ENCODE data around the gene HBG1. TPM values are rescaled to one million over a fixed set of nuclear protein-coding genes. Genes with fewer than 3 reads are reported as not detected.

Gene HBG1
- total RNA-seq, 4 donors from 2014 or later: not detected

GRCh38 chr11:5225480-5225871 is 24.2 kb downstream of the HBG1 start:
- Histone ChIP-seq H3K4me3 (no peak overlapping the region), H3K4me1 (no peaks in the 10 kb centered on the region), H3K9me3 (no peaks in the 10 kb centered on the region), H3K27ac (replicated peaks in 1 of 4) (no peak overlapping the region), H3K27me3 (no peaks in the 10 kb centered on the region), H3K36me3 (no peaks in the 10 kb centered on the region)
- intact Hi-C loops (cut with DNase I): no loop called here
- TF ChIP-seq, protein P1, sequence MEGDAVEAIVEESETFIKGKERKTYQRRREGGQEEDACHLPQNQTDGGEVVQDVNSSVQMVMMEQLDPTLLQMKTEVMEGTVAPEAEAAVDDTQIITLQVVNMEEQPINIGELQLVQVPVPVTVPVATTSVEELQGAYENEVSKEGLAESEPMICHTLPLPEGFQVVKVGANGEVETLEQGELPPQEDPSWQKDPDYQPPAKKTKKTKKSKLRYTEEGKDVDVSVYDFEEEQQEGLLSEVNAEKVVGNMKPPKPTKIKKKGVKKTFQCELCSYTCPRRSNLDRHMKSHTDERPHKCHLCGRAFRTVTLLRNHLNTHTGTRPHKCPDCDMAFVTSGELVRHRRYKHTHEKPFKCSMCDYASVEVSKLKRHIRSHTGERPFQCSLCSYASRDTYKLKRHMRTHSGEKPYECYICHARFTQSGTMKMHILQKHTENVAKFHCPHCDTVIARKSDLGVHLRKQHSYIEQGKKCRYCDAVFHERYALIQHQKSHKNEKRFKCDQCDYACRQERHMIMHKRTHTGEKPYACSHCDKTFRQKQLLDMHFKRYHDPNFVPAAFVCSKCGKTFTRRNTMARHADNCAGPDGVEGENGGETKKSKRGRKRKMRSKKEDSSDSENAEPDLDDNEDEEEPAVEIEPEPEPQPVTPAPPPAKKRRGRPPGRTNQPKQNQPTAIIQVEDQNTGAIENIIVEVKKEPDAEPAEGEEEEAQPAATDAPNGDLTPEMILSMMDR (IDR thresholded peaks at IDR 0.05): no peak
- TF ChIP-seq EP300 (IDR thresholded peaks at IDR 0.05) (no peak), POLR2A (IDR thresholded peaks at IDR 0.05; ENCODE audit: low read depth) (no peak), POLR2AphosphoS5 (IDR thresholded peaks at IDR 0.05) (no peak)
- WGBS: 61% methylated on average over 2 of the region's 2 CpGs
- no peak for DNase-seq (ENCODE audit: extremely low spot score)

DNA sequence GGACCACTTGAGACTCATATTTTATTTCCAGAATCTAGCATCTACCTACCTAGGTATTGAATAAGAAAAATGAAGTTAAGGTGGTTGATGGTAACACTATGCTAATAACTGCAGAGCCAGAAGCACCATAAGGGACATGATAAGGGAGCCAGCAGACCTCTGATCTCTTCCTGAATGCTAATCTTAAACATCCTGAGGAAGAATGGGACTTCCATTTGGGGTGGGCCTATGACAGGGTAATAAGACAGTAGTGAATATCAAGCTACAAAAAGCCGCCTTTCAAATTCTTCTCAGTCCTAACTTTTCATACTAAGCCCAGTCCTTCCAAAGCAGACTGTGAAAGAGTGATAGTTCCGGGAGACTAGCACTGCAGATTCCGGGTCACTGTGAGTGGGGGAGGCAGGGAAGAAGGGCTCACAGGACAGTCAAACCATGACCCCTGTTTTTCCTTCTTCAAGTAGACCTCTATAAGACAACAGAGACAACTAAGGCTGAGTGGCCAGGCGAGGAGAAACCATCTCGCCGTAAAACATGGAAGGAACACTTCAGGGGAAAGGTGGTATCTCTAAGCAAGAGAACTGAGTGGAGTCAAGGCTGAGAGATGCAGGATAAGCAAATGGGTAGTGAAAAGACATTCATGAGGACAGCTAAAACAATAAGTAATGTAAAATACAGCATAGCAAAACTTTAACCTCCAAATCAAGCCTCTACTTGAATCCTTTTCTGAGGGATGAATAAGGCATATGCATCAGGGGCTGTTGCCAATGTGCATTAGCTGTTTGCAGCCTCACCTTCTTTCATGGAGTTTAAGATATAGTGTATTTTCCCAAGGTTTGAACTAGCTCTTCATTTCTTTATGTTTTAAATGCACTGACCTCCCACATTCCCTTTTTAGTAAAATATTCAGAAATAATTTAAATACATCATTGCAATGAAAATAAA is 24.8 kb downstream of the HBG1 start:
- no peaks in the 10 kb centered on the region for H3K36me3 ChIP-seq
- no peaks in the 10 kb centered on the region for H3K4me1 ChIP-seq
- no peaks in the 10 kb centered on the region for H3K27me3 ChIP-seq
- DNase-seq (ENCODE audit: extremely low spot score): no peak
- H3K4me3 ChIP-seq: no peak overlapping the region
- 74% methylated on average over 6 of the region's 6 CpGs for WGBS
- H3K9me3 ChIP-seq: no peaks in the 10 kb centered on the region
- intact Hi-C loops (cut with DNase I): no loop called here
- no peak for TF ChIP-seq EP300 (IDR thresholded peaks at IDR 0.05)
- no peak overlapping the region for H3K27ac ChIP-seq (replicated peaks in 1 of 4)

DNA sequence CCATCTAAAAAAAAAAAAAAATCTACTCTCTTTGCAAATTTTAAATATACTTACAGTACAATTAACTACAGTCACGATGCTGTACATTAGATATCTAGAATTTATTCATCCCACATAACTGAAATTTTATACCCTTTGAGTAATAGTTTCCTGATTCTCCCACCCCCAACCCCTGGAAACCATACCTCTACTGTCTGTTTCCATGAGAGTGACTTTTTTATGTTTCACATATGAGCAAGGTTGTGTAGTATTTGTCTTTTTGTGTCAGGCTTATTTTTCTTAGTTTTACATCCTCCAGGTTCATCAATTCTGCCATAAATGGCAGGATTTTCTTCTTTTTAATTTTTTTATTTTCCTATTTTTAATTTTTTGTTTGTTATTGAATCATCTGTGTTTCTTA is 26.0 kb downstream of the HBG1 start:
- no peaks in the 10 kb centered on the region for H3K27me3 ChIP-seq
- 68% methylated on average over 1 of the region's 1 CpG for WGBS
- DNase-seq (ENCODE audit: extremely low spot score): no peak
- no peaks in the 10 kb centered on the region for H3K36me3 ChIP-seq
- no peaks in the 10 kb centered on the region for H3K4me1 ChIP-seq
- TF ChIP-seq EP300 (IDR thresholded peaks at IDR 0.05) (no peak), POLR2A (IDR thresholded peaks at IDR 0.05; ENCODE audit: low read depth) (no peak), POLR2AphosphoS5 (IDR thresholded peaks at IDR 0.05) (no peak)
- TF ChIP-seq, protein P1 (IDR thresholded peaks at IDR 0.05): no peak
- no peak overlapping the region for H3K4me3 ChIP-seq
- no peak overlapping the region for H3K27ac ChIP-seq (replicated peaks in 1 of 4)
- intact Hi-C loops (cut with DNase I): no loop called here
- H3K9me3 ChIP-seq: no peaks in the 10 kb centered on the region

DNA sequence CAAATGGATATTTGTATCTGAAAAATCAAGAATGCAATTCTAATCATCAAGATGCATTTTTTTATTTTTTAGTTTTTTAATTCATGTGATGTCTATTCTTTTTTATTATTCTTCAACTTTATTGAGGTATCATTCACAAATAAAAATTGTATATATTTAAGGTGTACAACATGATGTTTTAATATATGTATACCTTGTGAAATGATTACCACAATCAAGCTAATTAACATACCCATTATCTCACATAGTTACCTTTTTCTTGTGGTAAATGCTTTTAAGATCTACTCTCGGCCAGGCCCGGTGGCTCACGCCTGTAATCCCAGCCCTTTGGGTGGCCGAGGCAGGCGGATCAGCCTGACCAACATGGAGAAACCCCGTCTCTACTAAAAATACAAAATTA is 26.5 kb downstream of the HBG1 start:
- Histone ChIP-seq H3K4me3 (no peak overlapping the region), H3K4me1 (no peaks in the 10 kb centered on the region), H3K36me3 (no peaks in the 10 kb centered on the region), H3K27me3 (no peaks in the 10 kb centered on the region), H3K27ac (replicated peaks in 1 of 4) (no peak overlapping the region), H3K9me3 (no peaks in the 10 kb centered on the region)
- intact Hi-C loops (cut with DNase I): no loop called here
- DNase-seq (ENCODE audit: extremely low spot score): no peak
- no peak for TF ChIP-seq POLR2A (IDR thresholded peaks at IDR 0.05; ENCODE audit: low read depth)
- TF ChIP-seq, protein P1 (IDR thresholded peaks at IDR 0.05): no peak
- WGBS: 82% methylated on average over 6 of the region's 6 CpGs

DNA sequence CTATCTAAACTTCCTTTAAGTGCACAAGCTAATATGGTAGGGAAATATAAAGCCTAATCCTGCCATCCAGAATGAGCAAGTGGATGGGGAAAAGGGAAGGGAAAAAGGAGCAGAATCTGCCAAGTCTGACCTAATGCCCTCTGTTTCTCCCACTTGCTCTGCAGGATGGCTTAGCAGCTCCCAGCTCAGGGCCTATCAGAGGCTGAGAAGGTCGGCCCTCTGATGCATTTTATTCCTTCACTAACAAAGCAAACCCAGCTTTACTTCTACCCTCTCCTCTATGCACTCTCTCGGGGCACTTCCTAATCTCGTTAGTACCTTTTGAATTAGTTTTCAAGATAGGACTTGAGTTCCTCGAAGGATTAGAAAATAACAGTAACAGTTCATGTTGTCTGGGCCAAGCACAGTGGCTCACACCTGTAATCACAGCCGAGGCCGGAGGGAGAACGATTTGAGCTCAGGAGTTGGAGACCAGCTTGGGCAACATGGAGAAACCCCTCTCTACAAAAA is 39.2 kb downstream of the HBG1 start:
- intact Hi-C loops (cut with DNase I): no loop called here
- Histone ChIP-seq H3K9me3 (no peaks in the 10 kb centered on the region), H3K4me1 (no peaks in the 10 kb centered on the region), H3K27ac (replicated peaks in 1 of 4) (no peak overlapping the region), H3K36me3 (no peaks in the 10 kb centered on the region), H3K27me3 (no peaks in the 10 kb centered on the region), H3K4me3 (no peak overlapping the region)
- WGBS: 59% methylated on average over 7 of the region's 7 CpGs
- no peak for DNase-seq (ENCODE audit: extremely low spot score)
- no peak for TF ChIP-seq POLR2A (IDR thresholded peaks at IDR 0.05; ENCODE audit: low read depth)
- no peak for TF ChIP-seq POLR2AphosphoS5 (IDR thresholded peaks at IDR 0.05)
- TF ChIP-seq, protein P1 (IDR thresholded peaks at IDR 0.05): no peak
- TF ChIP-seq EP300 (IDR thresholded peaks at IDR 0.05): no peak

All from esophagus muscularis mucosa (tissue), 4 donors.